GM12872 (cell line): ENCODE data around the gene PGD.

Experiments
- CTCF ChIP-seq: IDR thresholded peaks from 3 replicates; pipeline ENCODE4 v1.5.1; 2011; ENCODE audit warnings: low read depth, mild to moderate bottlenecking, low read length, moderate library complexity; ENCODE audit not compliant: insufficient read depth

The PGD gene

GRCh38 chr1:10456661-10457060 lies 57.8 kb downstream of the PGD start:
- no peak for TF ChIP-seq CTCF

GRCh38 chr1:10457875-10458274 lies 59.0 kb downstream of the PGD start:
- no peak for TF ChIP-seq CTCF

GRCh38 chr1:10459184-10459583 lies 60.3 kb downstream of the PGD start:
- no peak for TF ChIP-seq CTCF

DNA sequence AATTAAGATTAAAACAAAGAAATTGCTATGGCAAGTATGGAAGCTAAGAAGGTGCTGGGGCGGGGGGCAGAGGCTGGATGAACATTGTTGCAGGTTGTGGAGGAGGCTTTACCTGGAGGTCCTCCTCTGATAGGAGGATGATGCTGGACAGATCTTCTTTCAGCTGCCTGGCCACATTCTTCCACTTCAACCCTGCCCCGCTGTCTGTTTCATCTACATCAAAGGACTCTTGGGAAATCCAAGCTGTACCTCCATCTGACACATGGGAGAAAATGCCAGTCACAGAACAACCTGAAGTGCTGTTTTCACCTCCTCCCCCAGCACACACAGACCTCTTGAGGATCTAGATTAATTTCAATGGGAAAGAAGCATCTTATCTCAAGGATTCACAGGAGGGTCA lies 68.2 kb downstream of the PGD start:
- no peak for TF ChIP-seq CTCF

DNA sequence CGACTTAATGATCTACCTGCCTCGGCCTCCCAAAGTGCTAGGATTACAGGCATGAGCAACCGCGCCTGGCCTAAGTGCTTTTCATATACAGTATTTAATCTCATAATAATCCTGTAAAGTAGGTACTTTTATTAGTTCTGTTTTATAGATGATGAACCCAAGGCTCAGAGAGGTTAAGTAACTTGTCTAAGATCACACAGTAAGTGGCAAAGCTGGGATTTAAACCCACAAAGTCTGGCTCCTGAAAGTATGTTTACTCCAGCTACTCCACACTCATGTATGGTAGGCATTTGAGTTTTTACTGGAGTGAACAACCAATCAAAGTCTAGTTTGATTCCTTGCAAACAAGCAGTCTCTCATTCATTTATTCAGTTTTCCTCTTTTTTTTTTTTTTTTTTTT lies 71.2 kb downstream of the PGD start:
- no peak for TF ChIP-seq CTCF
